GM10248 (cell line): ENCODE results near the gene SGCD.

Source experiments
- CTCF ChIA-PET: fragments of 300-600 bp; sonication (Branson Sonifier 250); formaldehyde crosslinking; extraction: SDS; loops from one replicate; lab custom pipeline; 2021; ENCODE audit warnings: antibody characterized with exemption; lab: Yijun Ruan, JAX
- POLR2A ChIA-PET: fragments of 350-650 bp; sonication (Branson Sonifier 250); formaldehyde crosslinking; extraction: SDS; loops from one replicate; lab custom pipeline; 2020; ENCODE audit warnings: antibody characterized with exemption; lab: Yijun Ruan, JAX
- DNase-seq: peaks from one replicate; pipeline ENCODE4 v3.0.0; 2012; ENCODE audit errors: extremely low spot score
- CTCF ChIP-seq: IDR thresholded peaks from 2 replicates; pipeline ENCODE4 v1.5.1; 2012; ENCODE audit warnings: mild to moderate bottlenecking, low read depth; ENCODE audit errors: extremely low read depth, missing control alignments, control extremely low read depth

Gene SGCD

GRCh38 chr5:156393980-156394379, 67.0 kb downstream of the SGCD start:
- CTCF ChIA-PET, result interaction anchor here (0.6 to 1.4 kb wide), 4 partner anchors 10 to 1555 kb away, joined by 3 to 4 read pairs (median 3); no protein-coding TSS in a partner anchor

DNA sequence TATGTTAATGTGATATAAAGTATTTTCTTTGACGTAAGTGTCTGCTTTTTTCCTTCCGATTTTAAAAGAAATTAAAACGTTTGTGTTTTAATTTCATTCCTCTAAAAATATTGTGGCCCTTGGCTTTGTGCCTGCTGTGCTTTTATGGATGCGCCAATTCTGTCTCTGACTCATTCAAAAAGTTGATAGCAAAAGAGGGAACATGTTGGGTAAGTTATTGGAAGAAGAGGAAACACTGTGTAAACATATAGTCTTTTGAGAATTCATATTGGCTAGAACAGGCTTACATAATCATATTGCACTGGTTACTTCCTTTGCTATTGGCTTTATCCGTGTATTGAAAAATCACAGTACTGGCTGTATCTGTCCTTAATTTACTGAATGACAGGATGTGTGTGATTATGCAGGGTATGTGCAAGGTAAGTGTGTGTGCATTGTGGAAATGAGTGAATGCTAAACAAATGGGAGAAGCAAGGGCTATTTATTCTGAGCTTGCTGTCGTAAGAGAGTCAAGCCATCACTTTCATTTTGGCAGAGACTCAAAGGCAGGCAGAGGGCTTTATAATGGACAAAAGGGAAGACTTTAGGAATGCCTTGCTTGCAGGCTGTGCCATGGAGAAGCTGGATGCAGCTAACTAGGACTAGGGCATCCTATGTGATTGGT, 67.8 kb downstream of the SGCD start:
- POLR2A ChIA-PET, result no interaction called here
- CTCF ChIA-PET, result interaction anchor here (0.6 to 2.5 kb wide), 6 partner anchors 8 to 16 kb away, joined by 3 to 6 read pairs (median 3); no protein-coding TSS in a partner anchor
- no peak for DNase-seq
- no peak for TF ChIP-seq CTCF

More at GRCh38 chr5:156393980-156394379, 67.0 kb downstream of the SGCD start:
- no peak for DNase-seq
- TF ChIP-seq CTCF, result no peak
- POLR2A ChIA-PET, result no interaction called here

DNA sequence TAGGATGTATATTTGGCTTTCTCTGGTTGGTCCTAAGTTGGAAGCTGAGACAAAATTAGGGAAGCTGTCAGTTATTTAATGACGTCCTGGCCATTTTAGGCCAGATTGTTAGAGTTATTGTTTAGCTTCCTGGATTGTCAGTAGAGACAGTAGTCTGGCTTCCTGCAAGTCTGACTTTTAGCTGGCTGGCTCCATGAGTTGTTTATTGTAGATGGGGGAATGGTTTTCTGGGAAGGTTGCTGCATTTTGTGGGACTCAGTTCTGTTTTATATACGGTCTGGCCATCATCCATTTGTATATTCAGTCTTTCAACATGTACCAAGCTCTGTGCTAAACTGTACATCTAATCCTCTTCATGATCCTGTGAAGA, 68.3 kb downstream of the SGCD start:
- POLR2A ChIA-PET, result no interaction called here
- CTCF ChIA-PET, result interaction anchor here (1.4 to 2.5 kb wide), 3 partner anchors 9 to 17 kb away, joined by 3 to 6 read pairs (median 4); no protein-coding TSS in a partner anchor
- no peak for TF ChIP-seq CTCF
- DNase-seq, result no peak

- no peak for TF ChIP-seq CTCF
- ChIA-PET CTCF (interaction anchor here (1.0 to 2.5 kb wide), 7 partner anchors 7 to 45 kb away, joined by 3 to 6 read pairs (median 4); no protein-coding TSS in a partner anchor), POLR2A (no interaction called here)
- no peak for DNase-seq
Measured at GRCh38 chr5:156396063-156396829, 69.3 kb downstream of the SGCD start.

DNA sequence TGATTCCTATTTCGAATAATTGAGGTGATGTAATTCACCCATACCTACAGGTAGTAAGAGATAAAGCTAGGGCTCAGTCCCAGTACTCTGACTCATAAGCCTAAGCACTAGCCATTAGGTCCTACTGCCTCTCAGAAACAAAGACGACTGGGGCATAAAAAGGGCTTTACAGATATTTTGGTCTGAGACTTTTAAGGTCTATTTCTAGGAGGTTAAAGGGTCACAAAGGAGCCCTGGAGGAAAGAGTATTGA, 69.8 kb downstream of the SGCD start:
- TF ChIP-seq CTCF, result no peak
- ChIA-PET POLR2A (no interaction called here), CTCF (interaction anchor here (1.0 to 2.5 kb wide), 7 partner anchors 8 to 45 kb away, joined by 3 to 6 read pairs (median 4); no protein-coding TSS in a partner anchor)
- DNase-seq, result no peak

DNA sequence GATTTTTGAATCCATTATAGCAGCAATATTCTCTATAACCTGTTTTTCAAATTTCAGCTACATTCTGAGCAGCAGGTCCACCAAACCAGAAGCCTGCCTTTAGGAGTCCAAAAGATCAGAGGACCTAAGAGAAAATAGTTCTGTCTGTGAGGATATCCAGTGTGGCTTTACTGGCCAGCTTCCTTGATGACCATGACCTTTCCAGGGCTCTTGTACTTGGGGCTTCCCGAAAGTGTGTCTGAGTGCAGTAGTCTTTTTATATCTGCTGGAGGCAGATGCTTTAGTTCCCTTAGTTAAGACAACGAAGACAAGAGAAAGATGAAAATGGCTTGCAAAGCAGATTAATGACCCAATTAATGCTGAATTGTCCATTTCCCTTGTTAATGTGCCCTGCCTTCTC, 72.4 kb downstream of the SGCD start:
- POLR2A ChIA-PET, result no interaction called here
- no peak for DNase-seq
- no peak for TF ChIP-seq CTCF
- CTCF ChIA-PET, result interaction anchor here (1.3 to 1.4 kb wide), 2 partner anchors 10 to 26 kb away, joined by 3 to 5 read pairs; no protein-coding TSS in a partner anchor
